HK-2 (cell line): ENCODE data around the gene ABCA13.

ENCODE experiments used
- DNase-seq: peaks from one replicate; pipeline ENCODE4 v3.0.0-alpha.2; 2018; ENCODE audit not compliant: unreplicated experiment

The ABCA13 gene

DNA sequence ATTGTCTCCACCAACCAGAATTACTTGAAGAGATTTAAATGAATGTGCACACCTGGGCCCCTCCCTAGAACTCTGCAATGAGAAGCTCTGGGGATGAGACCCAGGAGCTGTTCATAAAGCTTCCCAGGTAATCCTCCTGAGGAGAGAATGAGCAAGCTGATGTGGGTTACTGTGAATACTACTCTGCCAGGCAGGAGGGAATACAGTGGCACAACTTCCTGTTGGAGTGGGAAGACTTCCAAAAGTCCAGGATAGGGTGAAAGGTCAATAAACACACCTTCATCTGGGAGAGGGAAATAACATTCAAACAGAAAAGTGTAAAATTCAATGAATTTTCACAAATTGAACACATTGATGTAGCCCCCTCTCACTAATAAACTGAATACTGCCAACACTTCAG lies 351.4 kb downstream of the ABCA13 start:
- DNase-seq = no peak

DNA sequence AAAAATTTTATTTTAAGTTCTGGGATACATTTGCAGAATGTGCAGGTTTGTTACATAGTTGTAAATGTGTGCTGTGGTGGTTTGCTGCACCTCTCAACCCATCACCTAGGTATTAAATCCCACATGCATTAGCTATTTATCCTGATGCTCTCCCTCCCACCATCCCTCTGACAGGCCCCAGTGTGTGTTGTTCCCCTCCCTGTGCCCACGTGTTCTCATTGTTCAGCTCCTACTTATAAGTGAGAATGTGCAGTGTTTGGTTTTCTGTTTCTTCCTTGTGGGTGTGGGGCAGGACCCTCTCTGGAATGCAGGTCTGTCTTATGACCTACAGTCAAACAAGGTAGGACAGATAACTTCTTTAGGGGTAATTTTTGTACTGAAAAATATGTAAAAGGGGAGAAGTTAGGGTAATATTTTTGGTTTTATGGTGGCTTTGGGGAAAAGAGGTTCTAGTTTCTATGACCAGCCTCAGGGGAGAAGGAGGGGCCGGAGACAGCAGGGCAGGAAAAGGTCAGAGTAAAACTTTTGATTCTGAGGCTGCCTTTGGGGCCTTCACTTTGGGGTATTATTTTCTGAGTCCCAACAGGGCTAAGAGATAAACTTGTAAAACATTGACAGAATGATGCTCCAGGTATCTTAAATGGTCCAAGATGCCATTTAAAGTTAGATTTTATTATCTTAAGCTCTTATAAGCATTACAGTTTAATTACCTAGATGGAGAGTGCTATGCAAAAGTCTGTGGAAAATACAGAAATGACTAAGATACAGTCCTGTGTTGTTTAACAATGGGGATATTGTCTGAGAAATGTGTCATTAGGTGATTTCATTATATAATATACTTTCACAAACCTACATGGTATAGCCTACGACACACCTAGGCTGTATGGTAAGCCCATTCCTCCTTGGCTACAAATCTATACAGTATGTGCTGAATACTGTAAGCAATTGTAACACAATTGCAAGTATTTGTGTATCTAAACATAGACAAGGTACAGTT lies 354.8 kb downstream of the ABCA13 start:
- no peak for DNase-seq

DNA sequence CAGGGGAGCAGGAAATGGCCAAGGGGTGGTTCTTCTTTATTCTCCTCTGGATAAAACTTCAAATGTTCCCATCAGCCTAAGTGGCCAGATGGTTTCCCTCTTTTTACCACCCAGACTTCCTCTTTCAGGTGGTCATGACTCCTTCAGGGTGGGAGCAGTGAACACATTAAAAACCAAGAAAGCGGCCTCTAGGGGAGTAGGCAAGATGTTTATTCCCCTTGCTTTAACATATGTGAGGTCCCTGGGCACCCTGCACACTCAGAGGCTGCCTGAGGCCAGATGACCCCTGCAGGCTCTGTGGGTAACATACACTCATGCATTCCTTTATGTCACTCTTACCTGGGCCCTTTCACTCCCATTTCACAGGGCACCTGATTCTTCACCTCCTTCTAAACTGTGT lies 357.4 kb downstream of the ABCA13 start:
- no peak for DNase-seq

DNA sequence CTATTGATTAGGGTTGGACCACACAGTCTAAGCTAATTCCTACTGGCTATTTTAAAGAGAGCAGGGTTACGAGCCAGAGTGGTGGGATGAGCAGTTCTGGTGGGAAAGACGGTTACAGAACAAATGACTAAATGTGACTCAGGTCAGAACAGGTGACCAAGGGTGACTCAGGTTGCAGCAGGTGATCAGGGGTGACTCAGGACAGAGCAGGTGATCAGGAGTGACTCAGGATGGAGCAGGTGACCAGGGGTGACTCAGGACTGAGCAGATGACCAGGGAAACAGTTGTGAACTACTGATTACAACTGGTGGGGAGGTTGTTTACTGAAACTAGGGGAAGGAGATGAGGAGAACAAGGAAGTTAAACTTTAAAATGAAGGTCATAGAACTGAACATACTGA lies 366.3 kb downstream of the ABCA13 start:
- DNase-seq = peak; percentile 32

DNA sequence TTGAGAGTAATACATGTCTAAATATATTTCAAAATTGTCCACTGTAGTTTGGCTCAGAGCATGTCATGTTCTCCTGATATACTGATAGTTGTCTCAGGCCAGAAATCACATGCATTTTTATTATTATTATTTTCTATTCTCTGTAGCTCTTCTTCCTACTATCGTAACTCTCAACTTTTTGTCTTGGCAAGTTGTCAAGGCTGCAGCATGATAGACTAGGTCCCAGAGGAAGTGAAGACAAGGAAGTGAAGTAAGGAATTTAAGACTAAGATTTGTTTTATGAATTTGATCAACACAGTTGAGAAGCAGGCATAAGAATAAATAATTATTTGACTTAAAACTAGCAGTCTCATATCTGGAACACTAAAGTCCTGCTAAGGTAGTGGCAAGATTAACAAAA lies 369.5 kb downstream of the ABCA13 start:
- no peak for DNase-seq

DNA sequence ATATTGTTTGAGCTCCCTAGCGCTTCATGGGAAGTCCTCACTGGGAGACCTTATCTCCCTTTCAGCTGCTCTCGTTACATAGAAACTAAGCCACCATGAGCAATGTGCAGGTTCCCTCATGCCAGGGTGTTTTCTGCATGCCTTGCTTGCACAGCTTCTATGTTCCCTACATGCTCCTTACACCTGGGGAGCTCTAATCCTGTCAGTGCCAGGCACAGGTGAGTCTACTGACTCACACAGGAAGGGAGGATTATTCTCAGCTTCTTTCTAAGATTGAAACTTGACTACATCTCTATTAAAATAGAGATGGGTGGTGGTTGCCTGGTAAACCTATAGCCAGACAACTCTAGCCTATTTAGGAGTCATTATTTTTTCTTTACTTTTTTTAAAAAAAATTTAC lies 377.4 kb downstream of the ABCA13 start:
- no peak for DNase-seq

DNA sequence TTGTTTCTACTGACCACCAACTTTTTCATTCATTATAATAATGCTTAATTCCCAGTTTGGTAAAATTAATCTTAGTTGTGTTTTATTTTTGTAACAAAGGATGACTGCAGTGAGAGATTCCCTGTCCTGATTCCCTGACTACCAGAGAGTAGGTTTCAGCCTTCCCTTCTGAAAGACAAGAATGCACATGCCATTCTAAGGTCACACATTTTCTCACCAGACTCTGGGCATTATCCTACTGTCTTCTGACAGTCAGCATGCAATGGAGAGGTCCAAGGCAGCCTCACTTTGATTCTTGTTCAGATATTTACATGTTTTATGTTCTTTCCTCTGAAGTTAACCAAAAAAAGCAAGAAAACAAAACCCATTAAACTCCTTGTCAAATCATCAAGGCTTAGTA lies 380.4 kb downstream of the ABCA13 start:
- no peak for DNase-seq

DNA sequence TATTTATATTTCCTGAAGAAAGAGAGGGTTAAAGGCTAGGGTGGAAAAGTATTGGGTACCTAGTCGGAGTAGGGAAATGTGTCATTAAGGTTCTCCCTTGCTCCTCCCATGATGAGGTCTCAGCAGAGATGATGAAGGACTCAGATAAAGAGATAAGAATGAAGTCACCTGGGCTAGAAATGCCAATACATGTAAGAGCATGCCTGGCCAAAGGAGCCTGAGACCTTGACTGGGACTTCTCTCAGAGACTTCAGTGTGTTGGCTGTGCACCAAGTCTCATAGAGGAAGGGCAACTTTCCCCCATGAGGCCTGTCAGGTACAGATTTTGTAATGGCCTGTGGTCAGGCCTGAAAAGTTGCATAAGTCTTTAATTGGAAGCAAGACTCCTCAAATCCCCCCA lies 392.1 kb downstream of the ABCA13 start:
- no peak for DNase-seq

DNA sequence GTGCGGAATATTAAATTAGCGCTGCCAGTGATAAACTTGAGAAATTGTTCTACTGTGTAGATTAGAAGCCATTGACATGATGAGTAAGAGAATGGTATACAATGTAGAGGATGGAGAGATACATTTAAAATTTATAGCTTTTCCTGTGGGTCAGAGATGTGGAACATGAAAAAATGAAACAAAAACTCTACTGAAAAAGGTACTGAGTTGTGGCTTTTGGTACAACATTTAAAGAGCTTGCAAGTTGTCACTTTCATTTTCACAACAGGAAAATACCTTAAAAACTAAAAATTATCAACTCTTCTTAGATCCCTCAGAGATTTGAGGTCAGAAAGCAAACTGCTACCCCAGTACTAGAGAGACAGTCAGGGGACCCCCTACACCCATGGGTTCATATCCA lies 404.3 kb downstream of the ABCA13 start:
- no peak for DNase-seq

DNA sequence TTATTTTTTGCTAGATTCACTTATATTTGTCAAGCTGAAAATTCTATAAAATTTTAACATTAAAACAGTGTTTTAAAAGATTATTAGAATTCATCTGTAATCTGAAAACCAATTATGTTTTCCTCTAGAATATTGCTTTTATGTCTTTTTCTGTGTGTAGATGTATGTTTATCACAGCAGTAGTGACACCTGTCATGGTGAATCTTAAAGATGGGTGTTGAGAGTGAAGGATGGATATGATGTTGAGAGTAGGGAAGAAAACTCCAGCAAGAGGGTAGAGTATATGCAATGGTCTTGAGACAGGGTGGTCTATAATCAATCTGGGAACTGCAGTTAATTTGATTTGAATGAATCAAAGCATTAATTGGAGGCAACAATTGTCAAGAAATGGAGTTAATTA lies 416.2 kb downstream of the ABCA13 start:
- no peak for DNase-seq

DNA sequence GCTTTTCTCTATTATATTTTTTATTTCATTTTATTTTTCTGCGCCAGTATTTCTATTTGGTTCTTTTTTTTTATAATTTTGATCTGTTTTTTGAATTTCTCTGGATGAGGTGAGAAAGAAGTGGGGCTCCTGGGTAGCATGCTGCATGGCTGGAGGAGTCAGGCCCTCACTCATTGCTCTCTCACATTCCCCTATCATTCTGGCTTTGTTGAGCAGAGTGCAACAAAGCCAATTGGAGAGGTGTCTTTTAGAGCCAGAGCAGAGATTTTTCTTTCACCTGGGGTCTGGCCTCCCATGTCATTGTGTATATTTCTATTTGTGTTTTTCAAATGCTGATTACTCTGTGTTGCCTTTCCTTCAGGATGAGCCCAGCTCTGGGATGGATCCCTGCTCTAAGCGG lies 423.1 kb downstream of the ABCA13 start:
- no peak for DNase-seq

DNA sequence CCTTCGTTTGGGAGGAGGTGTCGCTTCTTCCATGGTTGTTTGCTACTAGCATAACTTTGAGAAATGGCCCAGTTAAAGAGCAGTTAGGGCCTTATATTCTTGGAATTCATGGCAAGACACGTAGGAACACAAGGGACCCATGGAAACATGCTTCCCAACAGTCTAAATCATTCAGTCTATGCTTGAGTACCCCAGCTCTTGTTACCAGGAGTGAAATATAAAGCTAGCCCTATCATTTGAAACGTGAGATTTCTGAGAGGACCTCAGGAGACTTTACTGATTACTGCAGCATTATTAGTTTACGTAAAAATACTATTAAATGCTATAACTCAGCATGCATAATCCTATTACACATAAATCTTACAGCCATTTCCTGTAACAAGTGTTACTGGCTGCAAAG lies 424.5 kb downstream of the ABCA13 start:
- DNase-seq = no peak

DNA sequence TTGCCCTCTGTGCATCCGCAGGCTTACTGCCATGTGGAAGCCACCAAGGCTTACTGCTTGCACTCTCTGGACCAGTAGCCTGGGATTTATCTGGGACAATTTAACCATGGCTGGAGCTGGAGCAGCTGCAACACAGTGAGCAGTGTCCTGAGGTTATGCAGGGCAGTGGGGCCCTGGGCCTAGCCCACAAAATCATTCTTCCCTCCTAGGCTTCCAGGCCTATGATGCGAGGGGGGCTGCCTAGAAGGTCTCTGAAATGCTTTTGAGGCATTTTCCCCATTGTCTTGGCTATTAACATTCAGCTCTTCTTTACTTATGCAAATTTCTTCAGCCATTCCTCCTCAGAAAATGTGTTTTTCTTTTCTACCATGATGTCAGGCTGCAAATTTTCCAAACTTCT lies 439.4 kb downstream of the ABCA13 start:
- DNase-seq = no peak

DNA sequence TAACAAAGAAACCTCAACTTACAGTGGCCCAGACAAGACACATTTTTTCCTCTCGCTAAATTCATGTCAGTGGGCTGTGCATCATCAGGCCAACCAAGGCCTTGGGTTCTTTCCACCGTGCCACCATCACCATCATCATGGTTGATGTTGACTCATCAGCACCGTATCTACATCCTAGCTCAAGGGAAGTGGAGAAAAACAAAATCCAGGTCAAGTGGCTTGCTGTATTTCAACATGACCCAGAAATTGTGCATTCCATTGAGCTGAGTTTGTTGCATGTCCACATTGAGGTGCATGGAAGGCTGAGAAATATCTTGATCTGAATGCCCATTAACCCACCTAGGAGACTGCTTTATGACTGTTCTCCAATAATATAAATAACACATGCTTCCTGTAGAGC lies 440.7 kb downstream of the ABCA13 start:
- DNase-seq = no peak

DNA sequence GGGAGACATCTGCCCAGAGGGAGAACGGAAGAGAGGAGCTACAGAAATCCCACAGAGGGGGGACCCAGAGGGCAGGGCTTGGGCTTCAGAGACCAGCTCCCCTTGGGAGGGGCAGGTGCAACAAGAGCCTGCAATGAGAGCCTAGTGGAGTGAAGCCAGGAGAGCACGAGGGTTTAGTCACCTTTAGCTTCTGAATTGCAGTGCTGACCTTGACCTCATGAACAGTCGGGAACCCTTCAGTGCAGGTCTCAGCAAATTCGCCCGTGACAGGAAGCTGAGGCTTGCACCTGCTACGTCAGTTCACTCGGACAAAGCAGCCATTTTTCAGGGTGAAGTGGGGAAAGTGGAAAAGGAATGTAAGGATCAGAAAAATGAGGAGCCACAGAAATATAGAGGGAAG lies 446.2 kb downstream of the ABCA13 start:
- DNase-seq = no peak

DNA sequence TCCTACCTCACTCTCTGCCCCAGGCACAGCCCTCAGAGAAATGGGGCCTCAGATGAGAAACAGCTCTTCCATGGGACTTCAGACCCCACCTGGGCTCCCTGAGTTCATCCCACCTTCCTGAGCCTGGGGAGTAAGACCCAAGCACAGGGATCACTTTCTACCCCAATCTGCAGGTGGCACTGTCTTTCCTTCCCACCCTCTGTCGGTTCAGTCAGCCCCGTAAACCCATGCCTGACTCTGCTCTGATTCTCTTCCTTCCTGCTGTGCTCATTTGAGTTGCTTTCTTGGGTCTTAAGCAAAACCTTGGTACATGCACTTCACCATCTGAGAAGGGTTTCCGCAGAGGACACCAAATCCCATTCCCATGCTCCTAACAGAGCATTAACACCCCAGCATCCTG lies 446.7 kb downstream of the ABCA13 start:
- no peak for DNase-seq

DNA sequence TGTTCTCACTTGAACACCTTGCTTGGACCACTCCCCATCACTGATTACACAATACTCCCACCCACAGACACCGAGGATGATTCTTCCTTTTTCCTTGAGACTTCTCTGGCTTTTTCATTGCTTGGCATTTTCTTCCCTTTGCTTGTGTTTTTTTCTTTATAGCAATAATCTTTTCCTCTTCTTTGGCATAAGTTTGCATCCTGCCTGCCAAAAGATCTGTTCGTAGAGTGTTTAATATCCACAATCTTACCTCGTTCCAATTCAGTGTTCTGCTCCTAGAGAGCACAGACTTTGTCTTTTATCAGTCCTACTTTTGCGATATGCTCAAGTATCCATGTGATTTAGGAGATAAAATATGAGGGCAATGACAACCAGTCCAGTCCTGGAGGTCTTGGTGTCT lies 449.8 kb downstream of the ABCA13 start:
- no peak for DNase-seq

DNA sequence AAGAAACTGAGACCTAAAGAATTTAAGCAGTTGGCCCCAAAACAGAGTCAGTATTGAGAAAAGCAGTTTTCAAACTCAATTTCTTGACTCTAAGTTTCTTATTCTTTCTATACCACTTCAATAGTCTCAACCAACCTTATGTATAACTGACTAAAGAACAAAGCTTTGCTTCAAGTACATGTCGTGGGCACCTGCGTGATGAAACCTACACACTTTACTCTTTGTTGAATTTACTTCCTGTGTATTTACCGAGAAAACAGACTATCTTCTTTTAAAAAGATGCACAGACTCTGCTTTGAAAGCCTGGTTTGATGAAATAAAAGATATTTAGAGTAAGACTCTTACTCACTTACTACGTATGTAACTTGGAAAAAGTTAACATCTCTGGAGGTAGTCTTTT lies 455.9 kb downstream of the ABCA13 start:
- DNase-seq = no peak

DNA sequence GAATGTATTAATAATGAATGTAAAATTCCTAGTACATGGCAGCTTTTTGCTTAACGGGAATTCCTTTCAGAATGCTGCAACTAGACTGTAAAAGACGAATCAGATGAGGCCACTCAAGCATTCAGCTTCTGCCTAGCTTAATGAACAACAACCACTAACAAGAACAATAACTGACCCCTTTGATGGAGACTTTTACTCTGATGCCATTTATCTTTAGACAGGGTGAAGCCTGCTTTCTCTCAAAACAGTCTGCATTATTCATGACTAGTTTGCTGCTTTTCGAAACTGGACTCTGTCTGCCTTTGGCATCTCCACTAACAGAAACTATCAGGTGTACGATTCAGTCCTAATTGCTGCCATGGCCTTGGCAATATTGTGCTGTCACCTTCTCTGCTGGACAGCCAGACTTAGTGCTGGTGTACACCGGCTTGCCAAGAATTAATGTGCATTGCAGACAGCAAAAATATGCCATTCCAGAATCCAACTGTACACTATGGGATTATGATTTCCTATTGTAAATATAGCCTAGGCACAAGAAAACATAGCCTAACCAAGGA lies 457.6 kb downstream of the ABCA13 start:
- DNase-seq = no peak

DNA sequence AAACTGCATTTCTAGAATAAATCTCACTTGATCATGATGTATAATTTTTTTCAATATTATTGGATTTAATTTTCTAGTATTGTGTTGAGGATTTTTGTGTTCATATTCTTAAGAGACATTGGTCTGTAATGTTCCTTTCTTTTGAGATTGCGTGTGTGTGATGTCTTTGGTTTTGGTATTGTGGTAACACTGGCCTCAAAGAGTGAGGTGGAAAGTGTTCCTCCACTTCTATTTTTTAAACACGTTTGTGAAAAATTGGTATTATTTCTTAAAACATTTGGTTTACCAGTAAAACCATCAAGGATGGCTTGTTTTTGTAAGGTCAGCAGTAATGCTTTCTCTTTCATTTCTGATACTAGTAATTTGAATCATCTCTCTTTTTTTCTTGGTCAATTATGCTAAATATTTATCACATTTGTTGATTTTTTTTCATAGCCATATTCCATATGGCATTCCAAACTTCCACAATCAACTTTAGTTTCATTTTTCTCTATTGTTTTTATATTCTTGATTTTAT lies 462.9 kb downstream of the ABCA13 start:
- no peak for DNase-seq

DNA sequence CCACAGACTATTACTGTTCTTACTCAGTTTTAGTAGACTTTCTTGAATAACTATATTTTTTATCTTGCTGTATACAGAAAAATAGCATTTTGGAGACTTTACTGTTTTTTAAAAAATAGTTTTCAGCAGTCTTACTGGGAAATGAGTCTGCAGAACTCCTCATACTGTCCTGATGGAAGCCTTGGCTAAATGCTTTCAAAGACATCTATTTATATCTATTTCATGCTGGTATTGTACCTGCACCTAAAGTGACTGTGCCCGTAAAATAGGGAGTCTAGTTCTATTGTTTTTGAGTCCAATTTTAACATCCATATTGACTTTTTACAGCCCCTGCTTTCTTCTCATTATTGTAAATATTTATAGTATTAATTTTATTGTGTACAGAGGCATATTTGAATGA lies 464.5 kb downstream of the ABCA13 start:
- no peak for DNase-seq

DNA sequence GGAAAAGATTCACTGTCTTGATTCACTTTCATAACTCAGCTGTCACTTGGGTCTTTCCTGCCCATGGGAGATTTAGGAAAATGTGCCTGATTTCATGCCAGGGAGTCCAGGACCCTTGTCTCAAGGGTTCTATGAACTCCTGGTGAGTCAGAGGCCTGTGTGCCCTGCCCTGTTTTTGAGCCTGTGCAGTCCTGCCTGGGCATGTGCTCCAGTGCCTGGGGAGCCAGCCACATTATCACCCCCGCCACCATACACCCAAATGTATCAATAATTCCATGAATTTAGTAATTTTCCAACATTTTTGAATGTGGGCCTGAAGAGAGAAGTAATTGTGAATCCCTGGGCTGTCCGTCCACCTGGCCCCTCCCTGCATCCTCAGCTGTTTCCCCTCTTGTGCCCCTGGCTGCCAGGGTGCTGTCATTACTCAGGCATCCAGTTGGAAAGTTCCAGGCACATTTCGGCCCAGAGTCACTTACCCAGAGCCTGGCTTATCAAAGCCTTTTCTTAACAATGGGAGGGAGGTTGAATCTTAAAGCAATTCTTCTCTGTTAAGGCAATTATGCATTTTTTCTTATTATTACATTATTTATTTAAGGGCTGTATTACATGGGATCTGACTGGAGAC lies 465.2 kb downstream of the ABCA13 start:
- no peak for DNase-seq

DNA sequence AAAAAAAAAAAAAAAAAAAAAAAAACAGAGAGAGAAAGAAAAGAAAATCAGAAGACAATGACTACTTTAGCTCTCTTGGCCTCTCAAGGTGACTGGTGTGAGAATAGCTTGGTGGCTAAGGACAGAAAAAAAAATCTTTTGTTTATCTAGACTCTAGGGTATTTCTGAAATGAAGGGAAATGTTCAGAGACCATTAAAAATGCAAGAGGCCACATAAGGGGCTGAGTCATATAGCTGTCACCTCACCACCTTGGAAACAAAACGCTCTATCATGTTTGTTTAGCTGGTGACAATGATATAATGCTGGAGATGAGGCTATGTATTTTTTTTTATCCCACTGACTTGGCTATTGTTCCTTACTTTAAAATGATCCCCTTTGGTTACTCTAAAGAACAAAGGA lies 466.1 kb downstream of the ABCA13 start:
- no peak for DNase-seq
